T-cell (primary cell): Measurements from ENCODE around the gene KCNJ11. TPM values are rescaled to one million over a fixed set of nuclear protein-coding genes. Genes with fewer than 3 reads are reported as not detected.

Experiments
- ATAC-seq, 4 experiments: fragments of 200-7000 bp in 3 of 4; fragments of 150-1000 bp in 1 of 4; cut with Tn5 transposase; replicated peaks in 1 of 4; 1 replicate in 3 of 4; 2 replicates in 1 of 4; pipeline ENCODE4 v1.10.0; 2021; ENCODE audit warnings: moderate library complexity in 3 of 4, mild to moderate bottlenecking in 2 of 4, moderate number of reproducible peaks in 1 of 4
- CTCF ChIA-PET, 2 donors: fragments of 300-600 bp; sonication (Branson Sonifier 250); formaldehyde crosslinking; loops; one replicate each; lab custom pipeline; 2022; ENCODE audit warnings: antibody characterized with exemption in 2 of 2; lab: Charles Lee
- POLR2A ChIA-PET, 2 donors: fragments of 300-600 bp; sonication (Branson Sonifier 250); formaldehyde crosslinking; loops; one replicate each; lab custom pipeline; 2022; ENCODE audit warnings: antibody characterized with exemption in 2 of 2; lab: Charles Lee
- DNase-seq, 35 experiments: peaks; one replicate each; pipeline versions ENCODE4 v3.0.0 to v3.0.0-alpha.2; 2013 to 2023
- H3K27ac ChIP-seq: one replicate; pipeline ENCODE4 v1.5.1; 2013; ENCODE audit warnings: low read length
- H3K27me3 ChIP-seq, 2 experiments: replicated peaks in 1 of 2; 1 replicate in 1 of 2; 2 replicates in 1 of 2; pipeline versions ENCODE4 v1.6.1 to v1.7.0; 2013; ENCODE audit warnings: low read length in 1 of 2, mixed read lengths in 1 of 2; ENCODE audit not compliant: control insufficient read depth in 2 of 2, insufficient read depth in 2 of 2; ENCODE audit errors: extremely low read depth in 1 of 2
- H3K36me3 ChIP-seq, 2 donors: 1 replicate in 1 of 2; 2 replicates in 1 of 2; pipeline versions ENCODE4 v1.6.1 to v1.7.0; 2013; ENCODE audit warnings: low read length in 1 of 2; ENCODE audit not compliant: control insufficient read depth in 2 of 2, insufficient read depth in 1 of 2; ENCODE audit errors: extremely low read depth in 1 of 2
- H3K4me1 ChIP-seq, 2 experiments: 1 replicate in 1 of 2; 2 replicates in 1 of 2; pipeline versions ENCODE4 v1.6.1 to v1.7.0; 2013; ENCODE audit warnings: low read length in 2 of 2, mixed read lengths in 1 of 2; ENCODE audit not compliant: insufficient read depth in 2 of 2, control insufficient read depth in 1 of 2; ENCODE audit errors: extremely low read depth in 1 of 2
- H3K4me3 ChIP-seq, 2 donors: 1 replicate in 1 of 2; 2 replicates in 1 of 2; pipeline versions ENCODE4 v1.5.1 to v1.7.0; 2013; ENCODE audit warnings: mild to moderate bottlenecking in 2 of 2, low read length in 1 of 2, moderate library complexity in 1 of 2; ENCODE audit not compliant: control insufficient read depth in 1 of 2; ENCODE audit errors: extremely low read depth in 1 of 2
- H3K9me3 ChIP-seq: 2 replicates; pipeline ENCODE4 v1.7.0; 2013
- H3K27ac Mint-ChIP-seq, 2 donors: one replicate each; pipeline ENCODE4 v1.8.0; 2020 to 2021; ENCODE audit warnings: mild to moderate bottlenecking in 2 of 2, mixed read lengths in 2 of 2
- H3K27me3 Mint-ChIP-seq, 2 donors: one replicate each; pipeline ENCODE4 v1.8.0; 2021 to 2022; ENCODE audit warnings: mixed read lengths in 2 of 2
- H3K36me3 Mint-ChIP-seq: one replicate; pipeline ENCODE4 v1.8.0; 2021; ENCODE audit warnings: mixed read lengths
- H3K4me1 Mint-ChIP-seq, 3 donors: one replicate each; pipeline ENCODE4 v1.8.0; 2020 to 2022; ENCODE audit warnings: mixed read lengths in 3 of 3, mild to moderate bottlenecking in 1 of 3
- H3K4me3 Mint-ChIP-seq, 3 donors: one replicate each; pipeline ENCODE4 v1.8.0; 2020 to 2022; ENCODE audit warnings: mild to moderate bottlenecking in 3 of 3, mixed read lengths in 3 of 3, moderate library complexity in 3 of 3
- H3K9me3 Mint-ChIP-seq, 3 donors: one replicate each; pipeline ENCODE4 v1.8.0; 2020 to 2022; ENCODE audit warnings: mixed read lengths in 3 of 3
- WGBS: methylation state at CpG from one replicate; pipeline ENCODE4 v1.1.5; 2013; ENCODE audit warnings: missing lambda C conversion rate; ENCODE audit not compliant: insufficient coverage; 5-methylcytosine and 5-hydroxymethylcytosine counted together
- total RNA-seq, 35 experiments: library from RNA in 6 of 35; stranded (reverse) in 6 of 35; fragments of 120-200 nt in 1 of 35; gene quantifications; one replicate each; pipeline versions ENCODE4 v1.2.1 to v1.2.4 and lab custom pipeline; 2013 to 2026

The KCNJ11 gene
- total RNA-seq, 5 donors from 2014 or later (not counting 1 experiment from before 2014, with no cell fraction given), result 0.33 to 0.63 (median 0.50) TPM; not detected in 1

GRCh38 chr11:17366495-17366894, 22.0 kb downstream of the KCNJ11 start:
- Mint-ChIP-seq H3K27me3 (no peaks in the 10 kb centered on the region), H3K9me3 (peaks cover 14 to 25% (median 22%) of the 10 kb centered on the region in 3 donors), H3K4me1 (no peaks in the 10 kb centered on the region), H3K27ac (no peak overlapping the region), H3K36me3 (peaks cover 46% of the 10 kb centered on the region), H3K4me3 (no peak overlapping the region)
- H3K9me3 ChIP-seq, result no peaks in the 10 kb centered on the region
- H3K36me3 ChIP-seq, result peaks cover 0 to 9% of the 10 kb centered on the region in 2 donors
- ATAC-seq (no peak), DNase-seq (no peak)
- ChIA-PET CTCF (interaction anchor here (0.5 to 1.4 kb wide), 4 partner anchors 10 to 77 kb away, joined by 3 to 4 read pairs (median 4); no protein-coding TSS in a partner anchor), POLR2A (no interaction called here)
- no peaks in the 10 kb centered on the region for H3K27me3 ChIP-seq
- no peaks in the 10 kb centered on the region for H3K4me1 ChIP-seq
- H3K4me3 ChIP-seq, result no peak overlapping the region
- no peak overlapping the region for H3K27ac ChIP-seq
- no CpG with 5 or more reads among the region's 1 CpG for WGBS

- POLR2A ChIA-PET, result interaction anchor here in 1 of 2 donors (0.6 kb wide), 1 partner anchor 35 kb away, joined by 3 read pairs; no protein-coding TSS in a partner anchor
- Histone ChIP-seq H3K27ac (no peak overlapping the region), H3K36me3 (peaks cover 0 to 3% of the 10 kb centered on the region in 2 donors), H3K4me3 (no peak overlapping the region), H3K4me1 (peaks cover 17 to 22% of the 10 kb centered on the region in 2 experiments), H3K9me3 (no peaks in the 10 kb centered on the region), H3K27me3 (peaks cover 0 to 4% of the 10 kb centered on the region in 2 experiments)
- DNase-seq (peak in 30 of 35 experiments; percentile 13 to 79 (median 40)), ATAC-seq (peak in 1 of 4 experiments; percentile 23)
- 83% methylated on average over 1 of the region's 3 CpGs for WGBS
- H3K27ac Mint-ChIP-seq, result peak overlapping the region in 1 of 2 donors; percentile 59
- H3K4me1 Mint-ChIP-seq, result peaks cover 25 to 37% (median 30%) of the 10 kb centered on the region in 3 donors
- peaks cover 3% of the 10 kb centered on the region for H3K36me3 Mint-ChIP-seq
- H3K27me3 Mint-ChIP-seq, result peaks cover 0 to 1% of the 10 kb centered on the region in 2 donors
- H3K9me3 Mint-ChIP-seq, result peaks cover 0 to 2% (median 0%) of the 10 kb centered on the region in 3 donors
- CTCF ChIA-PET, result interaction anchor here (0.6 to 1.8 kb wide), 10 partner anchors 9 to 178 kb away, joined by 3 to 13 read pairs (median 4); partner anchors contain the start of gene KCNJ11 (in 1 of the 2)
- H3K4me3 Mint-ChIP-seq, result peak overlapping the region; percentile 86 to 94 (median 87)
Observed at GRCh38 chr11:17354601-17354991, 33.9 kb downstream of the KCNJ11 start.

DNA sequence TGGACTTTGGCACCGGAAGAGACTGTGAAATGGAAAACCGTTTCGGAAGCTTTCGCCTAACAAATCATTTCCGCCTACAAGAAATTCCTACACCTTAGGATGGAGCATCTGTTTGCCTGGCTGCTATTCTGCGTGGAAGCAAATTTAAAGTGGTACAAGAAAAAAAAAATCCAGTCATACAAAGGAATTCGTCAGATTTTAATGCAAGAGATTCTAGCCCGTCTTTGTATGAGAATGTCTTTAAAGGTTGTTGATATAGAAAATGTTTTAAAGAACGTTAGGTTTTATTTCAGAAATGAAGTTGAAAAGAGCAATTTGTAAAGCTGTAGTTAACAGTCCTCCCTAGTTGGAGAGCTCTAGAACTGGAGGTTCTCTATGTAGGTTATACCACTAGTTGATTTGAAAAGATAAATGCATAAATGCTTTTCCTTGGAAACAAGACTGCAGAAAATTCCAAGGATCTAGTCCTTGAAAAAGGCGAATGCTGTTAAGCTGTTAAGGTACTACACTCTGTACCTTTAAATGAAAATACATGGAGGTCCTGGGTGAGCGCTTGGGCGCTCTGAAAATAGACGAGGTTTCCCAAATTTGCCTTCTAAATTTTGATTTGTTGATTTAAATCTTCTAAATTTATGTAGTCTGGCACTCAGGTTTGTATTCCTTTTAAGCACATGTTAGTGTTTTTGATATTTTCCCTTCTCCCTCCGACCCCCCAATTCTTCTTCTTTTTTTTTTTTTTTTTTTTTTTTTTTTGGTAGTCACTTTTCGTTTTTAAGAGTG, 34.4 kb downstream of the KCNJ11 start:
- peaks cover 0 to 4% of the 10 kb centered on the region in 2 experiments for H3K27me3 ChIP-seq
- H3K27ac ChIP-seq, result no peak overlapping the region
- H3K9me3 Mint-ChIP-seq, result no peaks in the 10 kb centered on the region
- ChIA-PET CTCF (interaction anchor here (0.6 to 1.8 kb wide), 11 partner anchors 10 to 178 kb away, joined by 3 to 8 read pairs (median 4); partner anchors contain the start of gene KCNJ11 (in 1 of the 2)), POLR2A (interaction anchor here (0.5 to 0.7 kb wide), 3 partner anchors 36 to 144 kb away, joined by 3 read pairs; no protein-coding TSS in a partner anchor)
- ATAC-seq (no peak), DNase-seq (no peak)
- peak overlapping the region; percentile 86 to 94 (median 87) for H3K4me3 Mint-ChIP-seq
- H3K4me3 ChIP-seq, result peak overlapping the region; percentile 63 to 89
- WGBS, result 0% methylated on average over 1 of the region's 15 CpGs
- H3K4me1 Mint-ChIP-seq, result peaks cover 25 to 37% (median 30%) of the 10 kb centered on the region in 3 donors
- peaks cover 2% of the 10 kb centered on the region for H3K36me3 Mint-ChIP-seq
- H3K27me3 Mint-ChIP-seq, result peaks cover 0 to 1% of the 10 kb centered on the region in 2 donors
- H3K9me3 ChIP-seq, result no peaks in the 10 kb centered on the region
- no peaks in the 10 kb centered on the region for H3K36me3 ChIP-seq
- peak overlapping the region; percentile 13 to 59 for H3K27ac Mint-ChIP-seq
- H3K4me1 ChIP-seq, result peaks cover 17 to 22% of the 10 kb centered on the region in 2 experiments

GRCh38 chr11:17352950-17353820, 35.3 kb downstream of the KCNJ11 start:
- Histone ChIP-seq H3K27ac (no peak overlapping the region), H3K9me3 (no peaks in the 10 kb centered on the region), H3K27me3 (peaks cover 0 to 4% of the 10 kb centered on the region in 2 experiments), H3K36me3 (no peaks in the 10 kb centered on the region), H3K4me3 (peak overlapping the region; percentile 63 to 89), H3K4me1 (peaks cover 17 to 22% of the 10 kb centered on the region in 2 experiments)
- H3K27me3 Mint-ChIP-seq, result peaks cover 0 to 1% of the 10 kb centered on the region in 2 donors
- DNase-seq (peak in 27 of 35 experiments; percentile 6 to 64 (median 21)), ATAC-seq (peak; percentile 33 to 65 (median 52))
- peak overlapping the region; percentile 53 to 55 for H3K27ac Mint-ChIP-seq
- H3K36me3 Mint-ChIP-seq, result no peaks in the 10 kb centered on the region
- WGBS, result under 1% methylated on average over 45 of the region's 69 CpGs
- H3K4me1 Mint-ChIP-seq, result peaks cover 25 to 37% (median 30%) of the 10 kb centered on the region in 3 donors
- peak overlapping the region; percentile 86 to 94 (median 87) for H3K4me3 Mint-ChIP-seq
- POLR2A ChIA-PET, result interaction anchor here (0.5 to 0.7 kb wide), 2 partner anchors 80 to 144 kb away, joined by 3 read pairs; no protein-coding TSS in a partner anchor
- CTCF ChIA-PET, result interaction anchor here (0.6 to 1.8 kb wide), 6 partner anchors 11 to 109 kb away, joined by 3 to 8 read pairs (median 4); partner anchors contain the start of gene KCNJ11 (in 1 of the 2)
- no peaks in the 10 kb centered on the region for H3K9me3 Mint-ChIP-seq

- H3K4me3 ChIP-seq, result peak within 1 kb of the TSS; percentile 63 to 89
- WGBS, result under 1% methylated on average over 46 of the region's 61 CpGs
Observed at GRCh38 chr11:17351510-17352176, 36.8 kb downstream of the KCNJ11 start, which contains the start of gene NCR3LG1. TSS of gene NCR3LG1 (plus strand) at chr11:17351800. CDS start at chr11:17351970, 170 bp downstream.

More at GRCh38 chr11:17351510-17352176, 36.8 kb downstream of the KCNJ11 start, which contains the start of gene NCR3LG1:
- Histone ChIP-seq H3K9me3 (no peaks in the 10 kb centered on the region), H3K4me1 (peaks cover 17 to 22% of the 10 kb centered on the region in 2 experiments), H3K27ac (peak within 1 kb of the TSS; percentile 50), H3K27me3 (peaks cover 0 to 4% of the 10 kb centered on the region in 2 experiments), H3K36me3 (no peaks in the 10 kb centered on the region)
- ChIA-PET CTCF (interaction anchor here (0.6 to 1.5 kb wide), 10 partner anchors 14 to 247 kb away, joined by 3 to 5 read pairs (median 4); no protein-coding TSS in a partner anchor), POLR2A (interaction anchor here in 1 of 2 donors (0.6 to 0.8 kb wide), 2 partner anchors 76 to 1032 kb away, joined by 3 read pairs; no protein-coding TSS in a partner anchor)
- ATAC-seq (peak; percentile 58 to 81 (median 63)), DNase-seq (peak; percentile 26 to 84 (median 55))
- no peaks in the 10 kb centered on the region for H3K9me3 Mint-ChIP-seq
- H3K27ac Mint-ChIP-seq, result peak within 1 kb of the TSS; percentile 55 to 68
- no peaks in the 10 kb centered on the region for H3K36me3 Mint-ChIP-seq
- H3K4me1 Mint-ChIP-seq, result peaks cover 25 to 37% (median 30%) of the 10 kb centered on the region in 3 donors
- peaks cover 0 to 1% of the 10 kb centered on the region in 2 donors for H3K27me3 Mint-ChIP-seq
- H3K4me3 Mint-ChIP-seq, result peak within 1 kb of the TSS; percentile 86 to 94 (median 87)
